HFFc6 (cell line): Measurements from ENCODE around the gene OGFRL1. TPM values are rescaled to one million over a fixed set of nuclear protein-coding genes. Genes with fewer than 3 reads are reported as not detected.
A peak's percentile ranks its signal among the peaks of the same experiment; 100 is the strongest.

Experiments used
- DNase-seq: peaks from one replicate; pipeline ENCODE4 v3.0.0-alpha.2; 2018
- H3K27ac Mint-ChIP-seq: 2 replicates; pipeline ENCODE4 v1.8.0; 2020; ENCODE audit warnings: mild to moderate bottlenecking, mixed read lengths
- H3K27me3 Mint-ChIP-seq: 2 replicates; pipeline ENCODE4 v1.8.0; 2021; ENCODE audit warnings: mild to moderate bottlenecking, moderate library complexity, mixed read lengths; ENCODE audit not compliant: insufficient read depth
- H3K36me3 Mint-ChIP-seq: 2 replicates; pipeline ENCODE4 v1.8.0; 2021; ENCODE audit warnings: low read depth, mixed read lengths
- H3K4me1 Mint-ChIP-seq: 2 replicates; pipeline ENCODE4 v1.8.0; 2020; ENCODE audit warnings: low read depth, mixed read lengths
- H3K4me3 Mint-ChIP-seq: 2 replicates; pipeline ENCODE4 v1.8.0; 2020; ENCODE audit warnings: mild to moderate bottlenecking, moderate library complexity, mixed read lengths
- H3K9me3 Mint-ChIP-seq: 2 replicates; pipeline ENCODE4 v1.8.0; 2020; ENCODE audit warnings: mild to moderate bottlenecking, mixed read lengths
- CTCF ChIP-seq: fragments of 200-600 bp; sonication (generic); IDR thresholded peaks from 2 replicates; pipeline ENCODE4 v1.5.0; 2021; ENCODE audit warnings: antibody characterized with exemption, mild to moderate bottlenecking
- total RNA-seq, 6 experiments: library from RNA; stranded (reverse); fragmentation: NEBNext Ultra II Directional; extraction: Animal tissue kit (Norgen Biotek cat#: 25700); gene quantifications; 2 replicates in 1 of 6; 3 replicates in 5 of 6; pipeline ENCODE4 v1.2.3, GENCODE V29; 2021

OGFRL1 gene
- total RNA-seq, 6 experiments from 2014 or later = 21.4 to 34.5 (median 25.2) TPM

- no peaks in the 10 kb centered on the region for H3K27me3 Mint-ChIP-seq
Measured at GRCh38 chr6:71287038-71287437, 1.6 kb upstream of the OGFRL1 start.

DNA sequence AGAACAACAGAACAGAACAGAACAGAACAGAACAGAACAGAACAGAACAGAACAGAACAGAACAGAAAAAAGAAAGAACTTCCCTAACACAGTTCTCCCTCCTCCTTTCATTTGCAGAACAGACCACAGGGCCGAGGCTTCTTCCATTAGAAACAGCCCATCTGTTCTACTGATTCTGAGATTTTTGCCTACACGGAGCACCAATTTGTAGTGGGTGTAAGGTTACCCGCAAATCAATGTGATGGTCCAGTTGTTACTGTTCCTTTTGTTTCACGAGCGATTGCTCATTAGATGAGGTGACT, 734 bp upstream of the OGFRL1 start:
- H3K36me3 Mint-ChIP-seq = peaks cover 23% of the 10 kb centered on the region
- peak overlapping the region; percentile 79 for H3K4me3 Mint-ChIP-seq
- H3K27ac Mint-ChIP-seq = peak overlapping the region; percentile 77
- H3K9me3 Mint-ChIP-seq = no peaks in the 10 kb centered on the region
- DNase-seq = no peak
- TF ChIP-seq CTCF = no peak
- H3K4me1 Mint-ChIP-seq = peaks cover 50% of the 10 kb centered on the region
- H3K27me3 Mint-ChIP-seq = no peaks in the 10 kb centered on the region

More at GRCh38 chr6:71287038-71287437, 1.6 kb upstream of the OGFRL1 start:
- Mint-ChIP-seq H3K36me3 (peaks cover 21% of the 10 kb centered on the region), H3K4me3 (peak overlapping the region; percentile 79), H3K27ac (peak overlapping the region; percentile 77), H3K9me3 (no peaks in the 10 kb centered on the region), H3K4me1 (peaks cover 45% of the 10 kb centered on the region)
- DNase-seq = no peak
- TF ChIP-seq CTCF = no peak

- peaks cover 63% of the 10 kb centered on the region for H3K4me1 Mint-ChIP-seq
- H3K4me3 Mint-ChIP-seq = peak overlapping the region; percentile 89
- H3K9me3 Mint-ChIP-seq = no peaks in the 10 kb centered on the region
- peaks cover 34% of the 10 kb centered on the region for H3K36me3 Mint-ChIP-seq
- DNase-seq = no peak
- no peaks in the 10 kb centered on the region; the same call in 1 of the 2 replicates for H3K27me3 Mint-ChIP-seq
- TF ChIP-seq CTCF = no peak
- H3K27ac Mint-ChIP-seq = peak overlapping the region; percentile 70
Measured at GRCh38 chr6:71289039-71289801, 609 bp downstream of the OGFRL1 start.

- Mint-ChIP-seq H3K27me3 (no peaks in the 10 kb centered on the region; the same call in 1 of the 2 replicates), H3K27ac (peak overlapping the region; percentile 70; the same call in 1 of the 2 replicates), H3K4me3 (peak overlapping the region; percentile 89), H3K4me1 (peaks cover 69% of the 10 kb centered on the region), H3K36me3 (peaks cover 38% of the 10 kb centered on the region), H3K9me3 (no peaks in the 10 kb centered on the region)
- TF ChIP-seq CTCF = no peak
- DNase-seq = no peak
Measured at GRCh38 chr6:71289802-71290175, 1.2 kb downstream of the OGFRL1 start.

DNA sequence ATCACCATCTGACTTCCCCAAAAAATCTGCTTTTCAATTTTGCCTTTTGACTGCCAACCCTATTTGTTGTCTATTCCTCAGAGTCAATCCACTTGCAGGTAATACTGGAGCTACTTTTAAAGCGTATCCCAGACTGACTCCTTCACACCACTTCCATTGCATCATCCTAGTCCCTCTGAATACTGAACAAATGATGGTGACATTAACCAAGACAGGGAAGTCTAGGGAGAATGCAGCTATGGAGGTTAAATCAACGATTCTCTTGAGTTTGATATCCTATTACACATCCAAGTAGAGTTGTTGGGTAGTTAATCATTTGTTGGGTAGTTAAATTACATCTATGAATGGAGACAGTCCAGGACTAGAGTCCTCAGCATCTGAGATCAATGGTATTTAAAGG, 2.0 kb downstream of the OGFRL1 start:
- Mint-ChIP-seq H3K27me3 (no peaks in the 10 kb centered on the region; the same call in 1 of the 2 replicates), H3K36me3 (peaks cover 46% of the 10 kb centered on the region), H3K4me1 (peaks cover 77% of the 10 kb centered on the region), H3K27ac (peak overlapping the region; percentile 0; the same call in 1 of the 2 replicates), H3K9me3 (no peaks in the 10 kb centered on the region), H3K4me3 (peak overlapping the region; percentile 89)
- no peak for DNase-seq
- no peak for TF ChIP-seq CTCF
